Measurements from ENCODE around the gene PDZD11. TPM values are rescaled to one million over a fixed set of nuclear protein-coding genes. Genes with fewer than 3 reads are reported as not detected.
A peak's percentile ranks its signal among the peaks of the same experiment; 100 is the strongest.

Gene PDZD11
- polyA plus RNA-seq, 1 of the 3 experiments (the other 2 are of a cell fraction), result 169 TPM

- POLR2A ChIA-PET, result no interaction called here
- TF ChIP-seq RFX5 (IDR thresholded peaks at IDR 0.05; ENCODE audit: low read length), result no peak
- no peak for TF ChIP-seq CHD2 (IDR thresholded peaks at IDR 0.05; ENCODE audit: low read length, partially characterized antibody)
- TF ChIP-seq RXRA (IDR thresholded peaks at IDR 0.05; ENCODE audit: borderline replicate concordance, low read depth), result no peak
Measured at GRCh38 chrX:70268034-70268433, 21.7 kb downstream of the PDZD11 start, which contains the start of gene ARR3. Gene ARR3, plus strand, starts transcription at chrX:70268334. Its CDS starts 1,052 bp downstream, at chrX:70269386.

GRCh38 chrX:70264784-70265183 lies 24.9 kb downstream of the PDZD11 start:
- Histone ChIP-seq H3K27me3 (ENCODE audit: insufficient read depth) (no peaks in the 10 kb centered on the region), H3K4me3 (ENCODE audit: low read depth in 2 of 2, low read length in 1 of 2) (no peak overlapping the region), H3F3A (replicated peaks; ENCODE audit: insufficient read depth) (no peaks in the 10 kb centered on the region), H3K27ac (ENCODE audit: low read depth in 2 of 2, low read length in 1 of 2) (no peak overlapping the region), H3K9ac (no peak overlapping the region), H3K9me2 (no peaks in the 10 kb centered on the region), H3K36me3 (replicated peaks in 1 of 2; ENCODE audit: control insufficient read depth in 1 of 2, insufficient read depth in 2 of 2, low read length in 1 of 2) (no peaks in the 10 kb centered on the region), H3K4me1 (ENCODE audit: control insufficient read depth in 1 of 2, insufficient read depth in 2 of 2, low read depth in 1 of 2, low read length in 1 of 2) (no peaks in the 10 kb centered on the region), H3K79me2 (ENCODE audit: insufficient read depth) (no peaks in the 10 kb centered on the region), H3K4me2 (no peak overlapping the region), H2AFZ (ENCODE audit: low read depth) (no peak overlapping the region), H3K9me3 (no peaks in the 10 kb centered on the region), H4K20me1 (ENCODE audit: insufficient read depth) (no peaks in the 10 kb centered on the region)
- no peak for DNase-seq
- TF ChIP-seq RXRA (IDR thresholded peaks at IDR 0.05; ENCODE audit: borderline replicate concordance, low read depth) (no peak), REST (IDR thresholded peaks at IDR 0.05; ENCODE audit: low read depth, low read length) (peak; percentile 90)
- POLR2A ChIA-PET, result no interaction called here
- CTCF ChIA-PET, result no interaction called here
- 44% methylated on average over 3 of the region's 3 CpGs for WGBS (ENCODE audit: low lambda C conversion rate)

More at GRCh38 chrX:70268034-70268433, 21.7 kb downstream of the PDZD11 start, which contains the start of gene ARR3:
- H3K4me1 ChIP-seq (ENCODE audit: control insufficient read depth in 1 of 2, insufficient read depth in 2 of 2, low read depth in 1 of 2, low read length in 1 of 2), result no peaks in the 10 kb centered on the region
- H3K4me2 ChIP-seq, result no peak within 1 kb of the TSS
- no peak for DNase-seq
- CTCF ChIA-PET, result no interaction called here
- H3F3A ChIP-seq (replicated peaks; ENCODE audit: insufficient read depth), result no peaks in the 10 kb centered on the region
- H3K9ac ChIP-seq, result no peak within 1 kb of the TSS
- H3K9me2 ChIP-seq, result no peaks in the 10 kb centered on the region
- no peak within 1 kb of the TSS for H3K27ac ChIP-seq (ENCODE audit: low read depth in 2 of 2, low read length in 1 of 2)
- H3K27me3 ChIP-seq (ENCODE audit: insufficient read depth), result no peaks in the 10 kb centered on the region
- H4K20me1 ChIP-seq (ENCODE audit: insufficient read depth), result no peaks in the 10 kb centered on the region
- no peak within 1 kb of the TSS for H2AFZ ChIP-seq (ENCODE audit: low read depth)
- no peaks in the 10 kb centered on the region for H3K9me3 ChIP-seq
- no peak within 1 kb of the TSS for H3K4me3 ChIP-seq (ENCODE audit: low read depth in 2 of 2, low read length in 1 of 2)
- no peaks in the 10 kb centered on the region for H3K79me2 ChIP-seq (ENCODE audit: insufficient read depth)
- no peaks in the 10 kb centered on the region for H3K36me3 ChIP-seq (replicated peaks in 1 of 2; ENCODE audit: control insufficient read depth in 1 of 2, insufficient read depth in 2 of 2, low read length in 1 of 2)

GRCh38 chrX:70262952-70263567 lies 26.7 kb downstream of the PDZD11 start:
- no peaks in the 10 kb centered on the region for H3K79me2 ChIP-seq (ENCODE audit: insufficient read depth)
- no peaks in the 10 kb centered on the region for H3K9me3 ChIP-seq
- POLR2A ChIA-PET, result no interaction called here
- CTCF ChIA-PET, result no interaction called here
- no peak for TF ChIP-seq JUND (IDR thresholded peaks at IDR 0.05)
- no peak for TF ChIP-seq RXRA (IDR thresholded peaks at IDR 0.05; ENCODE audit: borderline replicate concordance, low read depth)
- TF ChIP-seq YY1 (IDR thresholded peaks at IDR 0.05; ENCODE audit: low read depth), result no peak
- TF ChIP-seq MAX (IDR thresholded peaks at IDR 0.05; ENCODE audit: low read depth), result no peak
- no peak for TF ChIP-seq CHD2 (IDR thresholded peaks at IDR 0.05; ENCODE audit: low read length, partially characterized antibody)
- TF ChIP-seq RAD21 (IDR thresholded peaks at IDR 0.05; ENCODE audit: low read length), result peak; percentile 39
- TF ChIP-seq CTCF (IDR thresholded peaks at IDR 0.05), result peak; percentile 54
- peak; percentile 30 for TF ChIP-seq SMC3 (IDR thresholded peaks at IDR 0.05; ENCODE audit: low read depth, low read length)
- TF ChIP-seq SIN3A (IDR thresholded peaks at IDR 0.05; ENCODE audit: borderline replicate concordance, low read depth, low read length), result no peak
- TF ChIP-seq FOXJ3 (CRISPR knock-in tag; IDR thresholded peaks at IDR 0.05), result no peak
- H3K4me2 ChIP-seq, result no peak overlapping the region
- no peak overlapping the region for H3K4me3 ChIP-seq (ENCODE audit: low read depth in 2 of 2, low read length in 1 of 2)
- H3K9ac ChIP-seq, result no peak overlapping the region
- H3K9me2 ChIP-seq, result no peaks in the 10 kb centered on the region
- H3K27me3 ChIP-seq (ENCODE audit: insufficient read depth), result no peaks in the 10 kb centered on the region; the same call in 1 of the 2 replicates
- no peaks in the 10 kb centered on the region for H4K20me1 ChIP-seq (ENCODE audit: insufficient read depth)
- no peaks in the 10 kb centered on the region for H3F3A ChIP-seq (replicated peaks; ENCODE audit: insufficient read depth)
- DNase-seq, result peak; percentile 44
- no peak overlapping the region for H3K27ac ChIP-seq (ENCODE audit: low read depth in 2 of 2, low read length in 1 of 2)
- no peak overlapping the region for H2AFZ ChIP-seq (ENCODE audit: low read depth)
- 11% methylated on average over 7 of the region's 7 CpGs for WGBS (ENCODE audit: low lambda C conversion rate)
- no peaks in the 10 kb centered on the region for H3K36me3 ChIP-seq (replicated peaks in 1 of 2; ENCODE audit: control insufficient read depth in 1 of 2, insufficient read depth in 2 of 2, low read length in 1 of 2)
- H3K4me1 ChIP-seq (ENCODE audit: control insufficient read depth in 1 of 2, insufficient read depth in 2 of 2, low read depth in 1 of 2, low read length in 1 of 2), result no peaks in the 10 kb centered on the region
